Omental fat pad (tissue), 4 donors: ENCODE measurements around the gene RASSF1. TPM values are rescaled to one million over a fixed set of nuclear protein-coding genes. Genes with fewer than 3 reads are reported as not detected.

Experiments used
- ATAC-seq: fragments of 150-250 bp; one replicate; pipeline ENCODE4 v1.9.1; 2016; ENCODE audit warnings: mild to moderate bottlenecking, moderate library complexity; ENCODE audit not compliant: low FRiP score
- DNase-seq: peaks from one replicate; pipeline ENCODE4 v3.0.0-alpha.2; 2019; ENCODE audit warnings: low spot score
- total RNA-seq, 4 donors: library from RNA; depleted of rRNA; stranded (reverse); fragments of >200 nt; gene quantifications; one replicate each; pipeline ENCODE4 v1.1.0, GENCODE V29; 2016
- TF ChIP-seq, protein P1 (sequence below), 3 donors: fragments of 450-650 bp; IDR thresholded peaks; one replicate each; pipeline ENCODE4 v1.5.1; 2016 to 2017; ENCODE audit warnings: antibody characterized with exemption in 3 of 3, mild to moderate bottlenecking in 3 of 3, moderate library complexity in 2 of 3

The RASSF1 gene
- total RNA-seq, 4 donors from 2014 or later: 42.1 to 82.0 (median 53.3) TPM

DNA sequence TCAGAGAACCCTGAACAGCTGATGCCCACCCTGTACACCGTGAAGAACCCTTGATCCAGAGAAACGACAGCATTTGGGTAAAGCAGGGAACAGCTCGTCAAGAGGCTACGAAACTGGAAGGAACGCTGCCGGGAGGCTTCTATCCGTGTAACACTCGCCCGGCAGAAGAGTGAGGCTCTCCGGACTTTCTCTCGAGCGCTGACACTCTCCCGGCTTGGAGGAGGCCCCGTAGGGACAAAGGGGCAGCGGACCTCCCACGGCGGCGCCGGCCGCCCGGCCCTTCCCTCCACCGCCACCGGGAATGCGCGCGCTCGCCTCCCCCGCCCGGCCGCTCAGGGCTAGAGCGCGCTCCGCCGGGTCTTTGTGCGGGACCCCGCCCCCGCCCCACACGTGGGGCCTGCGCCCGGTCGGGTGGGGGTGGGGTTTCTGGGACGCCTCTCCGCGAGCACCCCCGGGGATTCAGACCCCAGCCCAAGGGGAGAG, 19.7 kb downstream of the RASSF1 start:
- DNase-seq (no peak), ATAC-seq (peak; percentile 70)
- TF ChIP-seq, protein P1, sequence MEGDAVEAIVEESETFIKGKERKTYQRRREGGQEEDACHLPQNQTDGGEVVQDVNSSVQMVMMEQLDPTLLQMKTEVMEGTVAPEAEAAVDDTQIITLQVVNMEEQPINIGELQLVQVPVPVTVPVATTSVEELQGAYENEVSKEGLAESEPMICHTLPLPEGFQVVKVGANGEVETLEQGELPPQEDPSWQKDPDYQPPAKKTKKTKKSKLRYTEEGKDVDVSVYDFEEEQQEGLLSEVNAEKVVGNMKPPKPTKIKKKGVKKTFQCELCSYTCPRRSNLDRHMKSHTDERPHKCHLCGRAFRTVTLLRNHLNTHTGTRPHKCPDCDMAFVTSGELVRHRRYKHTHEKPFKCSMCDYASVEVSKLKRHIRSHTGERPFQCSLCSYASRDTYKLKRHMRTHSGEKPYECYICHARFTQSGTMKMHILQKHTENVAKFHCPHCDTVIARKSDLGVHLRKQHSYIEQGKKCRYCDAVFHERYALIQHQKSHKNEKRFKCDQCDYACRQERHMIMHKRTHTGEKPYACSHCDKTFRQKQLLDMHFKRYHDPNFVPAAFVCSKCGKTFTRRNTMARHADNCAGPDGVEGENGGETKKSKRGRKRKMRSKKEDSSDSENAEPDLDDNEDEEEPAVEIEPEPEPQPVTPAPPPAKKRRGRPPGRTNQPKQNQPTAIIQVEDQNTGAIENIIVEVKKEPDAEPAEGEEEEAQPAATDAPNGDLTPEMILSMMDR (IDR thresholded peaks at IDR 0.05): no peak

DNA sequence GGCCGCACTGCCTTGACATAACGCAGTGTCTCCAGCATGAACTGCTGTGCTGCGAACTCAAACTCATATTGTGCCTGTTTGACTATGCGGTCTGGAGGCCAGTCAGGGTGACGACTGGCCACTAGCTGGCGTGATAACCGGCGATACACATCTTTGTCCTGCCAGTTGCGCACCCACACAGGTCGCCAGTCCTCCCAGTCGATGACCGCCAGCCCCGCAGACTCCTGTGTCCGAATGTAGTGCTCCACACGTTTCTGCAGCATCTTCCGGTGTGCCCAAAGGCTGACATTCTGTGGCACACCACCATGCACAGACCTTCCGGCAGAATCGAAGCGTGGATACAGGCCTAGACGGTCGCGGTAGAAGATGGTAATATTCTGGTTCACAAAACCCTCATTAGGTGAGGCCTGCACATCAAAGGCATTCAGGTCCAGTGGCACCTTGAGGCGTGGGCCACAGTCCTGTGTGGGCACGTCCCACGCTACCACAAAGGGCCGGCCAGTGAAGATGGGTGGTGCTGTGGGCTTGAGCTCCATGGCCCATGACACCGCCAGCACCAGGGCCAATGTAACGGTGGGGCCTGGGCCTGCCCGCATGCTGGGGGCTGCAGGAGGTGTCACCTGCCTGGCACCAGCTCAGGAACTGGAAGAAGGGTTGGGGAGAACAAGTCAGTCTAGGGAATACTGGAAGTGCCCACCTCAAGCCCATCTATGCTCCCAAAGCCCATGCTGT, 20.6 kb downstream of the RASSF1 start:
- TF ChIP-seq, protein P1 (IDR thresholded peaks at IDR 0.05): no peak
- DNase-seq (no peak), ATAC-seq (no peak)

DNA sequence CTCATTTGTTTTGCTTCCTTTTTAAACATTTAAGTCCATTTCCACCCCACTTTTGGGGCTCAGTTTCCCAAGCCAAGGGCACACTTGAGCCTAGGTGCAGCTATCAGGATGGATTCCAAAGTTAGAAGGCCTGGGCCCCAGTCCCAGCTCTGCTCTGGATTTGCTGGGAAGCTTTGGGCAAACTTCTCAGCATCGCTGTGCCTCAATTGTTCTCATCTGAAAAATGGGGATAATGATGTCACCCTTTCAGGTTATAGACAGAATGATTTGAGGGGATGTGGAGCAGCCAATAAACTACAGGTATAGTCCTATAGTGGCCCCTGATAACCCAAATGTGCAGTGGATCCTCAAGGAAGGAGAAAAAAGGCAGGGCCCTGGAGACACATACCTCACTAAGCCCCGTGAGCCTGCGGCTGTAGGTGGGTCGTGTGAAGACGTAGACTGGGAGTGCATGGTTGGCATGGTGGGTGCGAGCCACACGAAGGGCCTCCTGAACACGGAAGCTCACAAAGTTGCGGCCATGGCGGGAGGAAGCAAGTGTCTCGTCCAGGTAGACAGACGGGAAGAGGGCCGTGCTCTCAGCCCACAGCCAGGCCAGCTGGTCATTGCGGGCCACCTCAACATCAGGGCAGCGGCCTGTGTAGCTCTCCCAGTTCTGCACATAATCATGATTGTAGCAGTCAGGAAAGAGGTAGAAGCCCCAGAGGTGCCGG, 21.3 kb downstream of the RASSF1 start:
- ATAC-seq: no peak
- TF ChIP-seq, protein P1 (IDR thresholded peaks at IDR 0.05): no peak
- no peak for DNase-seq

DNA sequence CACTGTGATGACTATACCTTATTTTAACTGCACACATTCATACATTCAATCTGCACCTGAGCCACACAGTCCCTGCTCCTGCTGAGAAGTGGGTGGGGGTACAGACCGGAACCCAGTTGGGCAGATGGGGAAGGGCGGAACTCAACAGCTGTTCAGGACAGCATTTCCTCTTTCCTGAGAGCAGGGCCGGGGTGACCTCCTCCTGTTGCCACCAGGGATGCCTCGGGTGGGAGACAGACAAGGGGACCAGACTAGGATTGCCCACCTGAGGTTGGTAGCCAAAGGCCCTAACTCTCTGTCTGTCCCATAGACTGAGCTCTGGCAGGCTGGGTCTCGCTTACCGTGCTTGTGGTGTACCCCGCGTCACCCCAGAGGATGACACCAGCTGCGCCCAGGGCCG, 22.0 kb downstream of the RASSF1 start:
- DNase-seq: no peak
- TF ChIP-seq, protein P1 (IDR thresholded peaks at IDR 0.05): no peak
- no peak for ATAC-seq

DNA sequence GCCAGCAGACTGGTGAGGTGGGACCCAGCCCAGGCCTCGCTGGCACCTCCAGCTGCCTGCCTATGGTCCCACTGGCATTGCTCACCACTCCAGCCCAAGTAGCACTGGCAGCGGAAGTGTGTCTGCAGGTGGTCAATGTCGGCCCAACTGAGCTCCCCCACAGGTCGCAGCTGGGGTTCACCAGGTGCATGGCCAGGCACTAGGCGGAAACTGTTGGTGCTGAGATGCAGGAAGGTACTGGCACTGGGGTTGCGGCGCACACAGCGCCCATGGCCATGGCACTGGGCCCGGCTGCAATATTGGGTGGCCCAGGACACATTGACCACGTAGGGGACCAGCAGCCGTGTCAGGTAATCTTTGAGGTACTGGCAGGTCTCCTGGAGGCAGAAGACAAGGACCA, 22.5 kb downstream of the RASSF1 start:
- DNase-seq: no peak
- TF ChIP-seq, protein P1 (IDR thresholded peaks at IDR 0.05): no peak
- ATAC-seq: no peak

DNA sequence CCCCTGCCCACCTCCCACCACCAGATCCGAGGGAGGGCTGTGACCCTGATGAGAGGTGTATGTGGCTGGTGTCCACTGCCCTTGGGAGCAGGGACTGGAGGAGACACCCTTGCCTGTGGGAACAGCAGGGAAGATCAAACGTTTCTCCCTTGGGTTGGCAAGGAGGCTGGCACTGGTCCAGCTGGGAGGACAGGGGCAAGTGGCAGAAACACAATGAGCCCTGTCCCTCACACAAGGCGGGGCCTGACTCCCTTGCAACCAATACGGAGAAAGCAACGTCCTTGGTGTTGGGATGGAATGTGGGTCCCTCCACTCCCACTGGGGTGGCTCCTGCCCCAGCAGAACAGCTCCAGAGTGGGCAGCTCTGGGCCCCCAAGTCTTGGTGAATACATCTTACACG, 23.3 kb downstream of the RASSF1 start:
- DNase-seq (no peak), ATAC-seq (no peak)
- TF ChIP-seq, protein P1 (IDR thresholded peaks at IDR 0.05): no peak
